Measurements from ENCODE around the gene TPX2.

DNA sequence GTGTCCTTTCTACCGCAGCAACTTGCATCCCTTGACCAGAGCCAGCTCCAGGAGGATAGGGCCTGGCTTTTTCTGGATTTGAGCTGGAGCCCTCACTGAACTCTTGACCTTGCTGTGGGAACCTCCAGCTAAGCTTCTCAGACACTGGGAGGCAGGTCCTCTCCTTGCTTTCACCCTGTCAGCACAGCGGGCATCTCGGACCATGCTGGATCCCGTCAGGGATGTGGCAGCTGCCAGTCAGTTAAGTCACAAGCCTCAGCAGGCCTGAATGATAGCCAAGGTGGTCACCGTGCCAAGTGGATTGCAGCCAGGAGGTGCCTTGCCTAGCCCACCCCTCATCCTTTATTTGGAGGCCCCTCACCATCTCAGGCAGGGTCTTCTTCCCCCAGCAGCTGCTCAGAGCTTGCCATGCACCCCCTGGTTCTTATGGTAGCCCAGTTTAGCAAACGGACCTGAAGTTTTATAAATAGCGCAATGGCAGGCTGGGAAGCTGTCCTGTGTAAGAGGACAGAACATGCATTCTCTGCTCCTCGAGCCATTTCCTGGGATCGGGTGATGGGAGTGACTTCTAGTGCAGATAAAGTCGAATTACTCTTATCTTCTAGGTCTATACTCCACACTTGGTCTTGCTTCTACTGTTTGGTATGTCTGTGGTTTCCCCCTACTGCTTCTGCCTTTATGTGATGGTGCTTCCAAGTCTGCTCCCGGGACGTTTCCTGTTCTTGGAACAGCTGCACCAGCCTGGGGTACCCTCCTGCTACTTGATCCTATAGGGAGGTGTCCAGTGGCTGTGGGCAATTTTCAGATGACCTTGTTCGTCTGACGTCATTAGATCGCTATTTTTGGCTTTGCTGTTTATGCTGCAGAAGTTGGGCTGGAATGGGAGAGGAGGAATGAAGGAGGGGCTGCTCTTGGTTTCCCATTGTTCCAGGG lies 73.0 kb downstream of the TPX2 start:
- TF ChIP-seq POLR2A (IDR thresholded peaks at IDR 0.05; ENCODE audit: low read depth, low read length) (no peak), POLR2AphosphoS5 (IDR thresholded peaks at IDR 0.05; ENCODE audit: low read depth, low read length) (no peak)

Data from GM12892 (cell line).